ENCODE data around the gene TRIM62. TPM values are rescaled to one million over a fixed set of nuclear protein-coding genes. Genes with fewer than 3 reads are reported as not detected.
A peak's percentile ranks its signal among the peaks of the same experiment; 100 is the strongest.

The TRIM62 gene
- total RNA-seq = 8.8 TPM

GRCh38 chr1:33181921-33182341 lies at the start of gene TRIM62:
Gene TRIM62 (minus strand): TSS chr1:33182043. CDS start chr1:33181432, 611 bp downstream.
- TF ChIP-seq POLR2AphosphoS5 (IDR thresholded peaks at IDR 0.05; ENCODE audit: insufficient read depth in 1 of 2, low read depth in 1 of 2) (peak in 1 of 2 donors; percentile 60), CTCF (IDR thresholded peaks at IDR 0.05) (no peak), POLR2A (IDR thresholded peaks at IDR 0.05) (peak in 1 of 2 donors; percentile 55)
- H3K4me3 ChIP-seq = peak within 1 kb of the TSS; percentile 72 to 76
- H3K9me3 ChIP-seq = no peaks in the 10 kb centered on the region
- peak within 1 kb of the TSS; percentile 51 for H3K27ac ChIP-seq
- peak in 1 of 2 donors; percentile 90 for DNase-seq (ENCODE audit: extremely low spot score in 2 of 2)
- intact Hi-C loops (cut with DNase I) = no loop called here
- H3K4me1 ChIP-seq = peaks cover 21% of the 10 kb centered on the region
- no peaks in the 10 kb centered on the region for H3K36me3 ChIP-seq
- H3K27me3 ChIP-seq = no peaks in the 10 kb centered on the region

- no peaks in the 10 kb centered on the region for H3K36me3 ChIP-seq
- H3K4me3 ChIP-seq = no peak overlapping the region
- H3K27me3 ChIP-seq = no peaks in the 10 kb centered on the region
- H3K4me1 ChIP-seq = peaks cover 13% of the 10 kb centered on the region
- no peak for DNase-seq (ENCODE audit: extremely low spot score in 2 of 2)
- intact Hi-C loops (cut with DNase I) = no loop called here
- no peak overlapping the region for H3K27ac ChIP-seq
- H3K9me3 ChIP-seq = no peaks in the 10 kb centered on the region
- TF ChIP-seq POLR2AphosphoS5 (IDR thresholded peaks at IDR 0.05; ENCODE audit: insufficient read depth in 1 of 2, low read depth in 1 of 2) (no peak), CTCF (IDR thresholded peaks at IDR 0.05) (no peak), POLR2A (IDR thresholded peaks at IDR 0.05) (no peak)
Measured at GRCh38 chr1:33231166-33231565, 49.3 kb upstream of the TRIM62 start.

GRCh38 chr1:33228935-33229487 lies 47.2 kb upstream of the TRIM62 start:
- no peaks in the 10 kb centered on the region for H3K36me3 ChIP-seq
- no peak for DNase-seq (ENCODE audit: extremely low spot score in 2 of 2)
- intact Hi-C loops (cut with DNase I) = no loop called here
- H3K4me1 ChIP-seq = peaks cover 5% of the 10 kb centered on the region
- H3K9me3 ChIP-seq = no peaks in the 10 kb centered on the region
- no peak for TF ChIP-seq POLR2A (IDR thresholded peaks at IDR 0.05)
- peak in 1 of 2 donors; percentile 41 for TF ChIP-seq POLR2AphosphoS5 (IDR thresholded peaks at IDR 0.05; ENCODE audit: insufficient read depth in 1 of 2, low read depth in 1 of 2)
- H3K27ac ChIP-seq = no peak overlapping the region
- no peak overlapping the region for H3K4me3 ChIP-seq
- no peaks in the 10 kb centered on the region for H3K27me3 ChIP-seq

GRCh38 chr1:33225586-33225985 lies 43.7 kb upstream of the TRIM62 start:
- intact Hi-C loops (cut with DNase I) = no loop called here
- no peak for DNase-seq (ENCODE audit: extremely low spot score in 2 of 2)
- no peak for TF ChIP-seq POLR2A (IDR thresholded peaks at IDR 0.05)
- TF ChIP-seq CTCF (IDR thresholded peaks at IDR 0.05) = no peak
- TF ChIP-seq POLR2AphosphoS5 (IDR thresholded peaks at IDR 0.05; ENCODE audit: insufficient read depth in 1 of 2, low read depth in 1 of 2) = no peak
- no peak overlapping the region for H3K4me3 ChIP-seq
- no peaks in the 10 kb centered on the region for H3K36me3 ChIP-seq
- no peak overlapping the region for H3K27ac ChIP-seq
- H3K9me3 ChIP-seq = no peaks in the 10 kb centered on the region
- H3K4me1 ChIP-seq = peaks cover 9% of the 10 kb centered on the region
- H3K27me3 ChIP-seq = no peaks in the 10 kb centered on the region

GRCh38 chr1:33224166-33224707 lies 42.4 kb upstream of the TRIM62 start:
- Histone ChIP-seq H3K4me1 (peaks cover 15% of the 10 kb centered on the region), H3K27ac (no peak overlapping the region), H3K9me3 (no peaks in the 10 kb centered on the region), H3K4me3 (no peak overlapping the region), H3K36me3 (no peaks in the 10 kb centered on the region), H3K27me3 (no peaks in the 10 kb centered on the region)
- TF ChIP-seq POLR2A (IDR thresholded peaks at IDR 0.05) = no peak
- no peak for TF ChIP-seq POLR2AphosphoS5 (IDR thresholded peaks at IDR 0.05; ENCODE audit: insufficient read depth in 1 of 2, low read depth in 1 of 2)
- TF ChIP-seq CTCF (IDR thresholded peaks at IDR 0.05) = no peak
- intact Hi-C loops (cut with DNase I) = no loop called here
- no peak for DNase-seq (ENCODE audit: extremely low spot score in 2 of 2)

Data from vagina (tissue), 2 donors.